Astrocyte of the cerebellum (primary cell): ENCODE measurements around the gene OBP2B.
A peak's percentile ranks its signal among the peaks of the same experiment; 100 is the strongest.
"Not testable (repeated sequence)": the region's sequence is repeated elsewhere in the genome, so short reads cannot be mapped to it uniquely, and the experiment has no call there.

Experiments used
- DNase-seq: peaks from one replicate; pipeline ENCODE4 v3.0.0-alpha.2; 2011; ENCODE audit warnings: low read depth
- H3K4me3 ChIP-seq: 2 replicates; pipeline ENCODE4 v1.5.1; 2011; ENCODE audit warnings: mild to moderate bottlenecking, low read depth, low read length, moderate library complexity
- in situ Hi-C: cut with HindIII; loops from 2 replicates; pipeline ENCODE4 v1.10.0; 2017; ENCODE audit warnings: low sequenced_read_pairs
- TF ChIP-seq, protein P1 (sequence below): IDR thresholded peaks from 2 replicates; pipeline ENCODE4 v1.5.1; 2012; ENCODE audit warnings: low read length, low read depth, moderate library complexity, mild to moderate bottlenecking; ENCODE audit errors: missing control alignments

Gene OBP2B

DNA sequence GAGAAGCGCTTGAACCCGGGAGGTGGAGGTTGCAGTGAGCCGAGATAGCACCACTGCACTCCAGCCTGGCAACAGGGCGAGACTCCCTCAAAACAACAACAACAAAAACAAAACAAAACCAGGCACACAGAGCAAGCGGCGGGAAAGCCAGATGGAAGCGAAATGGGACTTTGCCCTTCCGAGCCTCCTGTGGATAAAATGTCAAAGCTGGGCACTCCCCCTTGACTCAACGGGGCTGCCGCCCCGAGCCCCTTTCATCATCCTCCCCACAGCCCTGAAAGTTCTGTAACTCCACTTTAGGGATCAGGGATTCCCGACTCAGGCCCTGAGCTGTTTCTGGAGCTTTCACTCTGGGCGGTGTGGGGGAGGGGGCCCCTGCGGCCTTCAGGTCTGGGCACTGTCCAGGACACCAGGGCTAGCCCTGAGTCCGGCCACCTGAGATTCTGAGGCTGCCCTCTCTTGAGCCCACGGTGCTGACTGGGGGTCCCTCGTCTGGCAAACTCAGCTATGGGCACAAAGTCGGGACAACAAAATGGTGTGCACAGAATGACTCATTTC, 30.6 kb upstream of the OBP2B start:
- TF ChIP-seq, protein P1, sequence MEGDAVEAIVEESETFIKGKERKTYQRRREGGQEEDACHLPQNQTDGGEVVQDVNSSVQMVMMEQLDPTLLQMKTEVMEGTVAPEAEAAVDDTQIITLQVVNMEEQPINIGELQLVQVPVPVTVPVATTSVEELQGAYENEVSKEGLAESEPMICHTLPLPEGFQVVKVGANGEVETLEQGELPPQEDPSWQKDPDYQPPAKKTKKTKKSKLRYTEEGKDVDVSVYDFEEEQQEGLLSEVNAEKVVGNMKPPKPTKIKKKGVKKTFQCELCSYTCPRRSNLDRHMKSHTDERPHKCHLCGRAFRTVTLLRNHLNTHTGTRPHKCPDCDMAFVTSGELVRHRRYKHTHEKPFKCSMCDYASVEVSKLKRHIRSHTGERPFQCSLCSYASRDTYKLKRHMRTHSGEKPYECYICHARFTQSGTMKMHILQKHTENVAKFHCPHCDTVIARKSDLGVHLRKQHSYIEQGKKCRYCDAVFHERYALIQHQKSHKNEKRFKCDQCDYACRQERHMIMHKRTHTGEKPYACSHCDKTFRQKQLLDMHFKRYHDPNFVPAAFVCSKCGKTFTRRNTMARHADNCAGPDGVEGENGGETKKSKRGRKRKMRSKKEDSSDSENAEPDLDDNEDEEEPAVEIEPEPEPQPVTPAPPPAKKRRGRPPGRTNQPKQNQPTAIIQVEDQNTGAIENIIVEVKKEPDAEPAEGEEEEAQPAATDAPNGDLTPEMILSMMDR: no peak

DNA sequence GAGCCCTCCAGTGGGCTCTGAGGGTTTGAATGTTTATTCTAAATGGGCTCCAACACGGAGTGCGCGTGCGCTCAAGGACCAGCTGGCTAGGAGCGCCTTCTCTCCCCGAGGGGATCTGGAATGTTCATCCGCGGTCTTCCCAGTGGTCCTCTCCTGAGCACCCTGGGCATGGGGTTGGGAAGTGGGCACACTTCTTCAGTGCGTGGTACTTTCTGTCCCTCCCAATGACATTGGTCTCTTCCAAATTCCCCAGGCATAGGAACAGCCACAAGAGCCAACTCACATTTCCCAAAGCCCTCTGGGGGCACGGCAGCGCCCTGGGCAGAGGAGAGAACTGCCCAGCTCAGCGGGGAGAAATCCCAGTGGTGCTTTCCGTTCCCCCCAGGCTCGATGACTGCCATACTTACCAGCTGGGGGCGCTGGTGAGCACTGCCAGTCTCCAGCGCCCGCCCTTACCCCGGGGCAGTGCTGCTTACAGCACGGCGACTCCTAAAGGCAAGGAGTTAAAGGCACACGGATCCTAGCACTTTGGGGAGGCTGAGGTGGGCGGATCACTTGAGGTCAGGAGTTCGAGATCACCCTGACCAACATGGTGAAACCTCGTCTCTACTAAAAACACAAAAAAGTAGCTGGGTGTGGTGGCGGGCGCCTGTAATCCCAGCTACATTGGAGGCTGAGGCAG, 29.9 kb upstream of the OBP2B start:
- TF ChIP-seq, protein P1: peak; percentile 47
- H3K4me3 ChIP-seq: no peak overlapping the region
- in situ Hi-C loops: no loop called here
- no peak for DNase-seq

More for the DNA sequence above, 30.6 kb upstream of the OBP2B start:
- in situ Hi-C loops: no loop called here
- no peak overlapping the region for H3K4me3 ChIP-seq
- DNase-seq: no peak

DNA sequence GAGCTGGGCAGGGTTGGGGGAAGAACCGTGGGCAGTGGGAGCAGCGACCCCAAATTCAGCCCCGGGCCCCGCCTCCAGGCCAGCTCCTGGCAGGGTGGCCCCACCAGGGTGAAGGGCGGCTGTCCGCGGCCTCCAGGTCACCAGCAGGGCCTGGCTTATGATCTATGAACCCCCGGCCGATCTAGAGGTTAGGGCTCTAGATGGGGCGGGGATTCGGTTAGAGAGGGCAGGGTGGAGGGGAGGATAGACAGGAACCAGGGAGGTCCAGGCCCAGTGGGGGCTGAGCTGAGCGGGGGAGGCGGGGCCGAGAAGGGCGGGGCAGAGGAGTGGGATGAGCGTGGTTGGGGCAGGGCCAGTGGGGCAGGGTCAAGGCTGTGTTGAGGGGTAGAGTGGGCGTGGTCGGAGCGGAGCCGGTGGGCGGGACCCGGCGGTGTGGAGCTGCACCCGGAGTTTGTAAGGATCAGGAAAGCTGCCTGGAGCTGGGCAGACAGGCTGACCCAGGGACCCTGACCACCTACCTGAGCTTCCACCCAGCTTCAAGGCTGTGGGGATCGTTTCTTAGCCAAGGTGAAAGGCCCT, 29.3 kb upstream of the OBP2B start:
- TF ChIP-seq, protein P1: no peak
- DNase-seq: no peak
- H3K4me3 ChIP-seq: no peak overlapping the region
- in situ Hi-C loops: no loop called here

DNA sequence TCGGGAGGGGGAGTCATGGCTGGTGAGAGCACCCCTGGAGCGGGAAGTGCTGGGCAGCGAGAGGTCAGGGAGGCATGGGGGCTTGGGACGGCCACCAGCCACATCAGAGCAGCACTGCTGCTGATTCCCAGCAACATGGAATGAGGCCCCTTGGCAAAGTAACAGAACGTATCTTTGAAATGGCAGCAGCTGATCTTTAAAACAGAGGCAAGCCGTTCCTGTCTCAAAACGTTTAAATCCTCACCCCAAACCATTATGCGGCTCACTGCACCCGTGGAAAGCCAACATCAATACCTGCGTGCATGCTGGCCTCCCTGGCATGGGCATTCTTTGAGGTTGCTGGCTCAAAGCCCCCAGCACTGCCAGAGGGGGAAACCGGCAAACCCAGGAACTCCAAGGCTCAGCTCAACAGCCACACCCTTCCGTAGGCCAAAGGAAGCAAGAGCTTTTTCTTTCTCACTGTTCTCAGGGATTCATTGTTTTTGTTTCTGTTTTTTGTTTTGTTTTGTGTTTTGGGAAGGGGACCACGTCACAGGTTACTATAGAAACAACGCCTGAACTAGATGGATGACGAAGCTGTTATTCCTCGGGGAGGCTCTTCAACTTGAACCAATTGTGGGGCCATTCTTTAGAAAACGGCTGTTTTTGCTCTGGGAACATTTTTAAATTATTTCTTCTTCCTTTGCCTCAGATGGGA, 28.1 kb upstream of the OBP2B start:
- H3K4me3 ChIP-seq: no peak overlapping the region
- in situ Hi-C loops: no loop called here
- TF ChIP-seq, protein P1: no peak
- no peak for DNase-seq

DNA sequence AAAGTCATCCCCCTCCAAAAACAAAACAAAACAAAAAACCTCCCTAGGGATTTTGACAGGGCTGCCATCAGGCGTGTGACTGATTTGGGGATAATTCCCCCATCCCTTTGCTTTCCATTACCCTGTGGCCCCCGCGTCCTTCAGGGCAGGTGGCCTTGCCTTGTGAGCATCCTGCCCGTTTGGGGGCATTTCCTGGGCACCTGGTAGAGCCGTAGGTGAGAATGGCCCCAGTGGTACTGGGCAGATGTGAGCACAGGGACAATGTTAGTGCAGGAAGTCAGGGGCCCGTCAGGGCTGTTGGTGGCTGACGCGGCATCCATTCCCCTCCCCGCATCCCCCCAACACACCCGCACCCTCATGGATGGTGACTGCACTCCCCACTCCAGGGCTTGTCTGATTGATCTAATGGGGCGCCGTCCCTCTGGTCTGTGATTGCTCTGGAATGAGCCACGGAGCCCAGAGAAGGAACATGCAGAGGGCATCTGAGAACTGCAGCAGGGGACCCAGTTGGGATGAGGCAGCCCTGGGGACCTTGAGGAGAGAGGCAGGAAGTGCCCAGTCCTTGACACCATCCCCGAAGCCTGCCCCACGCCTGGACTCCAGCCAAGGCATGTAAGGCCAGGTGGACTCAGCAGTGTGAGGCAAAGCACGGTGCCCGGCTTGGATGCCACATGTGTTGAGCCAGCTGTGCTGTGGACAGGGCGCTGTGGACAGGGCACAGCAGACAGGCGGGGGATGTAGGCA, 27.4 kb upstream of the OBP2B start:
- DNase-seq, in situ Hi-C loops, H3K4me3 ChIP-seq: not testable (repeated sequence)

DNA sequence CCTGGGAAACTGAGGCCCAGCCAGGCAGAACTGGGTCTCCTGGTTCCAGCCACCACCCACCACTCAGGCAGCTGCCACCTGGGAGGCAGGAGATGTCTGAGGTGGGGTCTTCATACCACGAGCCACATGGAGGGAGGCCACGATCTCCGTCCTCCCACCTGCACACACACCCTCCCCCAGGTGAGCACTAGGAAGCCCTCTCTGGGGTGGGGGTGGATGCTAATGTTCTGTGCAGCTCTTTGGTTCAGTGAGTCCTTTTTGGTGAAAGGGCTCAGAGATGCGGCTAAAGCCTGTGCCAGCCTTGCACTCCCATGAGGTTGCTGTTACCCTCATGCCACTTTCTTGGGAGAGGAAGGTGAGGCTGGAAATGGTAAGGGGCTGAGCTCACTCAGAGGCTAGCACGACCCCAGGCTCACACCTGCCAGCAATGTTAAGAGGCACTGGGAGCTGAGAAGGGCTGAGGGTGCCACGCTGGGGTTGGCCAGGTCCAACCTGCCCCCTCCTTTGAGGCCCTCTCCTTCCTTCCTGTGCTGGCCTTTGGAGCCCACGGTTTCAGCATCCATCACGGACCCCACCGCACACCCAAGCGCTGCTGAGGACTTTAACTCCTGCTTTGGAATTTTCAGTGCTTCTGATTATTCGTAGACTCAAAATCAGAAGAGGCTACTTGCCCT, 26.6 kb upstream of the OBP2B start:
- in situ Hi-C loops: no loop called here
- TF ChIP-seq, protein P1: no peak
- H3K4me3 ChIP-seq: no peak overlapping the region
- DNase-seq: no peak
